NCI-H1092 treated with DMSO at 0.1 percent for 48 hours (cell line): ENCODE data around the gene DLGAP1.
"Not testable (repeated sequence)": the region's sequence is repeated elsewhere in the genome, so short reads cannot be mapped to it uniquely, and the experiment has no call there.

Experiments used
- DNase-seq: peaks from one replicate; lab custom pipeline; 2025; lab: John Stamatoyannopoulos, UW

DLGAP1 gene

DNA sequence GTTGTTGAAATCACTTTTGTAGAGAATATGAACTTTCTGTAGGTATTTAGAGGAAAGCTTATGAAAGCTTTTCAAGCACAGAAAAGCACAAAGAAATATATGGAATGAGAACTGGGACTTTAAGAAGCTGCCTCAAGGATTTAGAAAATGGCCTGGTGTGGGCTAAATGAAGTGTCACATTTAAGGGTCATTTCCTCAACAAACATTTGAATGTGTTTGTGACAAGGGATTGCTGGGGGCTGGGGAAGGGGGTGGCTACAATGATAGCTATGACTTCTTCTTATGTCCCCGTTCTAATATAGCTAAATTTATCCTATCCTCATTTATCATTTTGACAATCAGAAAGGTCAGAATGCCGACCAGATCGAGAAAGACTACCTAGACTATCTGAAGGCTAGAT lies 69.2 kb downstream of the DLGAP1 start:
- DNase-seq, result no peak

DNA sequence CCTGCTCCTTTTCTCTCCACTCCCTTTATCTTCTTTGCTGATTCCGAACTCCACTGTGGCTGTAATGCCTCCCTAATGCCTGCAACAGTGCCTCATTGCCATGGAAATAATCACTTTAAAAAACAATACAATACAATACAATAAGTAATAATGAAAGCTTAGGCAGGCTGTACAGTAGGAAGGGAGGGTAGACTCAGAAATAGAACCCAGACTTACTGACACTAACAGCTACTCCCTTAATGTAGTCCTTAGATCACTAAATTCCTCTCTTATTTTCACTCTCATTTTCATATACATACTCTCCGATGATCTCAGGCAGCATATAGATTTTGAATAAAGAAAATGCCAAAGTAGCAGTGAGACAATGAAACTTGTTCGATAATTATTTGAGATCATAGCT lies 70.2 kb downstream of the DLGAP1 start:
- DNase-seq, result no peak

DNA sequence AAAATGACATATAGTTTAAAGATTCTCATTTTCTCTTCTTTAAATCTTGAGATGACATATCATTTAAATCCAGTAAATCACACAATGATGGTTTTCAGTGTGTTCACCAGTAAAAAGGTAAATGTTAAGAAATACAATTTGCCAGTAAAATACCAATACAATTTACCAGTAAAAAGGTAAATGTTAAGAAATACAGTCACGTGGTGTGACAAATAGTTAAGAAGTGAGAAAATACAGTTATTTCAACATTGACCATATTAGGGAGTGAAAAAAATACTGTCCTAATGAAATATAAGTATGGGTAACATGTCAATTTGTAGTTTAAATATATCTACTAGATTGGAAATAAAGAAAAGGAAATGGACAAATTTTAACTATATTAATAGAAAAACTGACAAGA lies 80.5 kb downstream of the DLGAP1 start:
- no peak for DNase-seq

DNA sequence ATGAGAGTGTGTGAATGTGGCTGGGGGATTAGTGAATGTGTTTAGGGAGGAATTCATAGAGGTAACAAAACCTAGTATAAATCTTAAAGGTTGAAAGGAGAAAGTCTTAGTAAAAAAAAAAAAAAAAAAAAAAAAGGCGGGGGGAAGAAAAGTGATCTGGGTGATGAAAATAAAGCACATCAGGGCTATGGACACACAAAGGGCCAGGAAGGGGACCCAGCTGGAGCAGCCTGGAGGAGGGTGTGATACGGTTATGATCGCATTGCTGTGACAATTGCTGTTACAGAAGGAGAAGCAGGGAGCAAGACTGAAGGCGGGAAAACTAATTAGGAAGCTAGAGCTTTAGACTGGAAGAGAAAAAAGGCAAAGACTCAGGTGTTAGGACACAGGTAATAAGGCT lies 85.4 kb downstream of the DLGAP1 start:
- no peak for DNase-seq

DNA sequence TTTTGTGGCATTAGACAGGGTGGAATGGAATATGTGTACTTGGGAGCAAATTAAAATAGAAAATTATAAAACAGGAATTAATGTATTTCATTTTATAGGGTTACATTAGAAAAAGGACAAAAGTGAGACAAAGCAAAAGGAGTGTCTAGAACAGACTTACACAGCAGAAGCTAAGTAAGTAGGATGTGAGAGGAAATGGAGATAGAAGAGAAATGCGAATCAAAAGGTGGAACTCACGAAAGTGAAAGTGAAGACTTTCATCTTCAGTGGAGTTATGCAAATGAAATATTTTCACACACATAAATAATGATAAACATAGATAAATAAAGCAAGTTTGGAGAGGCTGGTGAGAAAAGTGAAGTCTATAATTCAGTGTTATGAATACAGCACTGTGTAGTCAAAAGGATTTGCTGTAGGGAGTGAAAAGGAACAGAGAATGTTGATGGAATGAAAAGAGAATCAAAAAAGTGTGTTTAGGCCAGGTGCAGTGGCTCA lies 94.8 kb downstream of the DLGAP1 start:
- no peak for DNase-seq

DNA sequence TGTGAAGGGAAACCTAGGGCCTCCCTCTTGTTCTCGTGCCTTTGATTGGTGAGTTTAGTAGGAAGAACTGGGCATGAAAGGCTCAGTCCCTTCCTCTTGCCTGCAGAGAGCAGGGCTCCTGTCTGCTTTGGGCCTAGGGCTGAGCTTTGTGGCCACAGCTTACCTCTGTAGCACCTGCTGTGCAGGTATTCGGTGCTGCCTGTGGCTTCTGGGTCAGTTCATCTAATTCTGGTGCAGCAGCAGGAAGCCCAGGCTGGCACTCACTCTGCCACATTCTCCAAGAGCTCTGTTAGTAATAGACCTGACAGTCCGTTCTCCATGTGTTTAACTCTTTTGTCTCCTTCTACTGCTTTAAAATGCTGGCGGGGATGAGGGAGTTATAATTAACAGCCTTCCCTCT lies 96.5 kb downstream of the DLGAP1 start:
- DNase-seq, result no peak

DNA sequence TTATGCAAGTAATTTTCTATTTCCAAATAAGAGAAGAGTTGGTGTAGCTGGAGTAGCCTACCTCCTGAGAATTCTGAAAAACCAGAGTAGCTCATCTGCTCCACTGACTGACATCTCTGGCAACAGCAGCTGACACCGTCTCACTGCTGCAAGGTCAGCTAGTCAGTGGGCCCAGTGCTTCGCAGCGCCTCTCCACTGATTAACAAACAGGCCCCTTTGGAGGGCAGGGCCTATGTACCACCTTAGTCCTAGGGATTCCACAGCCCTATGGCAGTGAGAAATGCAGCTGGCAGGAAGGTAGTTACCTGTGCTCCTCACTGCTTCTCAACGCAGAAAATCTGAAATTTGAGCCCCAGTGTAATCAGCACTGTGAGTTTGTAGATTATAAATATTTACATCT lies 97.5 kb downstream of the DLGAP1 start:
- DNase-seq, result no peak

DNA sequence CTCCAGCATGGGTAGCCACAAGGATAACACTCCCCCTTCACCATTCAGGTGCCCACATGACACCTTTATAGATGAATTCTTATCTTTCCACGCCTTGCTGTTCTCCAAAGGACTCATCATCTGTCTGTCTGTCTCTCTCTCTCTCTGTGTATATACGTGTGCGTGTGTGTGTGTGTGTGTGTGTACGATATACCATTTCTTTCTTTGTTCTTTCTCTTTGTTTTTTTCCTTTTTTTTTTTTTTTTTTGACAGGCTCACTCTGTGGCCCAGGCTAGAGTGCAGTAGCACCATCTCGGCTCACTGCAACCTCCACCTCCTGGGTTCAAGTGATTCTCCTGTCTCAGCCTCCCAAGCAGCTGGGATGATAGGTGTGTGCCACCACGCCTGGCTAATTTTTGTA lies 98.2 kb downstream of the DLGAP1 start:
- no peak for DNase-seq

DNA sequence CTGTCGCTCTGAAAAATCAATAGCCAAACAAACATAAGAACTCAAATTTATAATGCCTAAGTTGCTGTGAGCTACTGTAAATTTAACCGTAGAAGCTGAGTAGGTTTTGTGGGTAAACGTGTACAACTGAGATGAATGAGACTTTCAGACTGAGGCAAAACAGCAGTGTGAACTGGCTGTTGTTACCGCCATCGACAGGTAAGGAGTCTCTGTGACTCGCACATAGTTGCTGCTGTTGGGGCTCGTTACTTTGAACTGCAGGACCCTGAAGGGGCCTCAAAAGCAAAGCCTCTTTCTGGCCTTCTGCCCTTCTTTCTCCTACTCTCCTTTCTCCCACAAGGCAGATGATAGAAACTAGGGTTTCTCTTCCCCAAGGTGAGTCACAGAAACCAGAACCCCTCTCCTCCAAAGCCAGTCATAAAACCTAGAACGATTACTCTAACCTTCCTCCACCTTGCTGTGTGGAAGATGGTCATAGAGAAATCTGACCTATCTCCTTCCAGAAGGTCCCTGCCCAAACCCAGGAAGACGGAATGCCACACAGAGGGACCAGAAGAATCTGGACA lies 101.2 kb downstream of the DLGAP1 start:
- DNase-seq, result no peak

DNA sequence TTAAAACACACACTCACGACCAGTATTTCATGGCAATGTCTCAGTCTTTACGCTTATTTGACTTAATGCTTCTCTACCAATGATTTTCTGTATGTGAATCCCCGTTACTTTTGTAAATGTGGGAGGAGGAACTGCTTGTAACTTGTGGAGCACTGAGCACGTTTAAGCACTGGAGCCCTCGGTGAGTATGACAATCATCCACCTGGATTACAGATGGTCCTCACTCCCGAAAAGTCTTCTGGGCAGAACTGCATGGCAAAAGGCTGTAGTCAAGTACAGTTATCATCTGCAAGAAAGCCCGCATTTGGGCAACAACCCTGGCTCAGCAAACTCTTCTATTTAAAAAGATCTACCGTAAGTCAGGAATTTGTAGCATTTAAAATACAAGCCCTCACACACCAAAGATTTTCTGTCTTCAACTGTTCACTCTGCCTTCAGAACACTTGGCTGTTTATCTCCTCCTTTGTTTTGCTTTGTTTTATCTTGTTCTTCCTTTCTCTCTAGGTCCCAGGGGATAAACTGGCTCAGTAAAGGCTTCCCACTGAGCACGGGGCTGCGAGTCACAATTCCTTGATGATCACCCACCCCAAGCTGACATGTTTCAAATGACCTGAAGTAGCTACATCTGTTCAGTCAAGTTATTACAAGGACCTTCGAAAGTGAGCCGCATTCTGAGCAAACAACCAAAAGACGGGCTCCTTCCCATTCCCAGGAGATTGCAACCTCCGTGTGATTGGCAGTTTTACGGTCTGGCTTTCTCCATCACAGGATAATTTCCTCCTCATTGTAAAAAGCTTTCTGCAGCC lies 102.2 kb downstream of the DLGAP1 start:
- no peak for DNase-seq

DNA sequence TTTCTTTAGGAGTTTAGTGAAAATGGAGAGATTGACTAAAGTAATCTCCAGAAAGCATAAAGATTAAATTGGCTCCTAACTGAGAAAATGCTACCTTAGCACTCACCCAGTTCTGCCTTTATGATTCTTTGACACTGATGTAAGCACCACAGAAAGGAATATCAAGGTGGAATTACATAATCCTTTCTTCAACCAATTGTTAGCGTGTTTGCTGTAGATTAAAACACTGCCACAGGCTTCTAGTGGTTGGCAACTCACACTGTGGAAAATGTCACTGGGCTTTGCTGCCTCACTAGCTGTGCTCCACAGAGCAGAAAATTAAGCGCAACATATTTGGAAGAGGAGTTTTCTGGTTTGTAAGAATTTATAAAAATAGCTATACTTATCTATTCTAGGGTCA lies 104.1 kb downstream of the DLGAP1 start:
- DNase-seq, result no peak

DNA sequence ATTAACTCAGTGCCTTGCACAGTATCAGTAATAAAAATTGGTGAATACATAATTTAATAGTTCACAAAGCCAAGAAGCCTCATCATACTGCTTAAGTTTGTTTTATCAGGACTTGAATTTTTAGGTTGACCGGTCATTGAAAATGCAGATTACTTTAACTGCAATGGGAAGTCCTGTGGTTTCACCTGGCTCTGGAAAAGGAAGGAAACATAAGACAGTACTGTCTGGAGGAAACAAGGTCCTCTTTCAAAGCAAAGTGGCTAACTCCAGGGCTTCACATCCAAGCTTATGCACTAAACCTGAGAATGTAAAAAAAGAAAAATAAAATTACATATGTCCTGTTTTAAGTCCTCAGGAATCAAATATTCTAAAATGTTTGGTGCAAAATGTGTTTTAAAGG lies 119.7 kb downstream of the DLGAP1 start:
- DNase-seq, result no peak

DNA sequence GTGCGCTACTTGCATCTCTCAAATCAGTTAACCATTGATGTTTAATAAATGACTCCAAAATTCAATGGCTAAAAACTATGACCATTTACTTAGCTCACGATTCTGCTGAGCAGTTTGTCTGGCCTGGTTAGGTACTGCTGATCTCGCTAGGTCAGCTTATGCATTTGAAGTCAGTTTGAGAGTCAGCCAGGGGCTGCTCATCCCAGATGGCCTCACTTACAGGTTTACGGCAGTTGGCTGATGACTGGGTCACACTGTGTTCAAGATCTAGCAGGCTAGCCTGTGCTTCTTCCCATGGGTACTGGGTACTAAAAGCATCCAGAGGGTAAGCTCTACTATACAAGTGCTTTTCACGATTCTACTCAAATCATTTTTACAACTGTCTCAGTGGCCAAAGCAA lies 122.1 kb downstream of the DLGAP1 start:
- no peak for DNase-seq

DNA sequence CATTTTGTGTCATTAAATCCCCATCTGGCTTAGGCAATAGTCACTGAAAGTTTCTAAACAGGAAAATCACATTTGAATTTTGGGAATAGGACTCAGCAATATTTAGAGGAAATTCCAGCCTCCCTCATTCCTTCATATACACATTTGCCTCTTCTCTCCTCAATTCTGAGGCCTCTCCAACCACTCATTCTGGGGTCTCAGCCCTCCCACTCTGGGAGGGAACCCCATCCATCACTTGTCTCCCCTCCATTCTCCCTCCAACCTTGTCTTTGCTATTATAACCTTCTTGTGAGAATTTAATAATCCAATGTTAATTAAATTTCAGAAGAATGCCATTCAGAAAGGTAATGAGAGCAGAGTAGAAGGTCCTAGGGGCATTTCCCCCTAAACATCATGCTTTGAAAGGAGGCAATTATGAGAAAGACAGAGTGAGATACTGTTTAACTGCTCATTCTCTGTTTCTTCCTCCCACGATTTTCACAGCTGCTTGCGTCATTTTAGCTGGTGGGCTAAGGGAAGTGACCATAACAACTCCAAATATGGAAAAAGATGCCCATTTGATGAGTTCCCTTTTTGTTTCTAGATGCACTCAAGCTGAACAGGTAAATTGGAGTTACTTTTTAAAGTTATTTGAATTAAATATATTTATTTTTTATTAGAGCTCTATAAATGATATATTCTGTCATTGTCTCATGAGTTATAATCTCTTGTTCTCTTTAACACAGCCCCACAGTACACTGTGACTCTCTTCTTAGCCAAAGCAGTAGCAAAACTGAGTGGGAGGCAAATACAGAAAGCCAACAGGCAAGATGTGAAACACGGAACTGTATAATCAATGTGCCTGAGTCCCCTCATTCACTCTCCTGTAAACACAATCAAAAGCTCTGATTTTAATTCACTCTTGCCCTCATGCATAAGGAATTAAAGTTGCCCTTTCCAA lies 135.1 kb downstream of the DLGAP1 start:
- no peak for DNase-seq

DNA sequence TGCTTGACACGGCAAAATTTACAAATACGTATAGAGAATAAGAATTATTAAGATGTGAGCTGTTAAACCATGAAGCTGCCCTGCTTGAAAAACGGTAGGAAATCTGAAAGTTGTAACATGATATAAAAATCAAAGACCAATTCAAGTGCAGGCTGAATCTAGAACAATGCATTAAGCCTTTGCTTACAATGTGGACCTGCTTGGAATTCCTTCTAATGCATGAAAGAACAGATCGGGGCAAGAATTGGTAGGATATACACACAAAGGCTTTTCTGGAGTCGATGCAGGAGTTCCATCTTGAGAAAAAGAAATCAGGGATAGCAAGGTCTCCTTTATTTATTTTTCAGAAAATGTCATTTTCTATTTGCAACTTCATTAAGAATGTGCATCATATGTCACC lies 136.8 kb downstream of the DLGAP1 start:
- DNase-seq, result no peak

DNA sequence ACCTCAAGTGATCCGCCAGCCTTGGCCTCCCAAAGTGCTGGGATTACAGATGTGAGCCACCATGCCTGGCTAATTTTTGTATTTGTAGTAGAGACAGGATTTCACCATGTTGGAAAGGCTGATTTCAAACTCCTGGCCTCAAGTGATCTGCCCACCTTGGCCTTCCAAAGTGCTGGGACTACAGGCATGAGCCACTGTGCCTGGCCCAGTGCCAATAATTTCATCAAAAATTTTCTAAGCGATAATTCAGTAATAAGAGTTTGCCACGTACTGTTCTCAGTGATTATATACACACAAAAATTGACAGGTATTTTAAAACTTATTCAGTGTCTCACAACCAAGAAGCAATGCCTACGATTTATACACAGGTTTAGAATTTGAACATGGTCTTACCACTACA lies 143.2 kb downstream of the DLGAP1 start:
- DNase-seq, result not testable (repeated sequence)

DNA sequence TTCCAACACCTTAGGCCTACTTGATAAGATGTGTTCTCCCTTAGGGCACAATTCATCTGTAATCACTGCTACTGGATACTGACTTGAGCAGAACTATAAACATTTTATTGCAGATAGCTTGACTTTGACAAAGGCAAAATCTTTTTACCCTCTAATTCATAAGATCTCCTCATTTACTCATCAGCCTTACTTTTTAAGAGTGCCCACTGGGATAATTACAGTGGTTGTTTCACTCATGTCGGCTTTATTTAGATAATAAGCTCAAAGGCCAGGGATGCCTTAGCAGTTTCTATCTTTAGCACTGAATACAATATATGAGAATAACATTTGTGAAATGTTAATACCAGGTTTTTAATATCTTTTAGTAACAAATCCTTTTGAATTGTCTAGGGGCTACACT lies 144.0 kb downstream of the DLGAP1 start:
- no peak for DNase-seq

DNA sequence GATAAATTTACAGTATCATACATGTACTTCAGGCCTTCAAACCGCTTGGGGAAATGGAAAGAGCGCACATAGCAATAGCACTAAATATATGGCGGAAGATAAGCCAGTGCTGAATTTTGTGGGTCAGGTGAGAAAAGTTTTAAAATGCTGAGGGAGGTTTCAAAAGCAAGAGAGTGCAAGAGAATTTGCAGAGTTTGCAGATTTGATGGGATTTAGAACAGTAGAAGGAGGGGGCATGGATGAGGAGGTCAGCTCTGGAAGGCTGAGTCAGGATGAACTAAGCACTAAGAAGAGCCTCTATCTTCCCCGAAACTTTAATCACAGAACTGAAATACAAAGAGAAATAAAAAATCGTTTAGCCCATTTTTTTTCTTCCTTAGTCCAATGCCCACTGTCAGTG lies 145.9 kb downstream of the DLGAP1 start:
- no peak for DNase-seq

DNA sequence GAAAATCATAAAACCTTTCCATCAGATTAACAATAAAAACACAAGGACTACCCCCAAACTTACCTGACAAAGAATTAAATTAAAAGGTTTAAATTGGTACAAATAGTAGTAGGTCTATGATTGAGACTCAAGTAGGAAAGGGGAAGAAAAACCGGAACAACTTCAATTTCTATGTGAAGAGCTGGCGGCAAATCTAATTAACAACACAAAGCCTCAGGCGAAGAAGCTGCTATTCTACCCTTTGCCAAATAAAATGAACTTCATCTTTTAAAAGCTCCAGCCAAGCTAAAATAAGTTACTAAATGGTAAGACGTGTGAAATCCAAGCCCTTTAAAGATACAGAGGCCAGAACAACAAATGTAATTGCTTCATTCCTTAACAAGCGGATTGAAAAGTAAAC lies 146.5 kb downstream of the DLGAP1 start:
- DNase-seq, result no peak

DNA sequence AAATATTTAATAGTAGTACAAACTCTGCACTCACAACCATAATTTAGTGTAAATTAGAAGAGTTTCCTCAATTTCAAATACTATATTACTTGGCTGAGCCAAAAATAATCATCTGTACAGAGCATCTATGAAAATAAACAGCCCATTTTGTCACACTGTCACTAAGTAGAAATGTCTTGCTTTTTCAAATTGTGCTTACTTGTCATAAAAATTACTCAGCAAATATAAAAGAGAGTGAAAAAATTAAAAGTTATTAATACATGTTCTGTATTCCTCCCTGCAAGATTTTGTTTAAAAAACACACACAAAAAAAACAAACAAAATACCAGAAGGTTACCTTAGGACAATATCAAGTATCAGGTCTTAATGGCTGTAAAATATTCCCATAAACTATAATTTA lies 155.7 kb downstream of the DLGAP1 start:
- no peak for DNase-seq

DNA sequence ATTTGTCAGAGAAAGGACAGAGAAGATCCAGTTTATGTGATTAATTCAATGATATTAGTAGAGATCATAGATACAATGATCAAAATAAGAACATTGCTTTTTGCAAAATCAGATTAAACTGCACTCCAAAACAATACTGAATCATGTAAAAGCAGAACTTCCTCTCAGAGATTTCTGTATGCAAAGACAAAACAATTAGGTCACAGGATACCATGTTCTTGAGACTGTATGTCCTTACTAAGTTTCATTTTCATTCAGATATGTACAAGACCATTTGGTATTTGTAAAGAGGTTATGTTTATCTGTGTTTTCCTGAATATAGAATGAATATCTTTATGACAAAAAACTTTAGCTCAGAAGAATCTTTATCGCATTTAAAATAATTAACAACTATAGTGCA lies 161.8 kb downstream of the DLGAP1 start:
- no peak for DNase-seq

DNA sequence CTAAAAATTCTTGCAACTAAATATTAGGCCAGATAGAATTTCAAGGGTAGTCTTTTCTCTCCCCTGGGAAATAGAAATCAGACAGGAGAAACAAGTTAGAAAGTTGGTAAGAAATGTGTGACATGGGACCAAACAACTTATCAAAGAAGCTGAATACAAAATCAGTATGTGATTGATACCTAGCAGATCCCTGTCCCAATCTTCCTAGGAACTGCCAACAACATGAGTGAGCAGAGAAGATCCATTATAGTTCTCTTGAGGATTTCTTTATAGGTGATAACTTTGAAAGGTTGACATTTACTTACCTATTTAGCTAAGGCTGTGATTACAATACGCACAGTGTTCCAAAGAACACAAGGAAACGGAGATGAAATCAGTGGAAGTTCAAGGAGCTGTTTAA lies 162.4 kb downstream of the DLGAP1 start:
- no peak for DNase-seq

DNA sequence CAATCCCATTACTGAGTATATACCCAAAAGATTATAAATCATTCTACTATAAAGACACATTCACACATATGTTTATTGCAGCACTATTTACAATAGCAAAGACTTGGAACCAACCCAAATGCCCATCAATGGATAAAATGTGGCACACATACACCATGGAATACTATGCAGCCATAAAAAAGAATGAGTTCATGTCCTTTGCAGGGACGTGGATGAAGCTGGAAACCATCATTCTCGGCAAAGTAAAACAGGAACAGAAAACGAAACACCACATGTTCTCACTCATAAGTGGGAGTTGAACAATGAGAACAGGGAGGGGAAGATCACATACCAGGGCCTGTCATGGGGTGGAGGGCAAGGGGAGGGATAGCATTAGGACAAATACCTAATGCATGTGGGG lies 167.8 kb downstream of the DLGAP1 start:
- not testable (repeated sequence) for DNase-seq
